Hepatocyte (in vitro differentiated cells): ENCODE data around the gene SBF2. TPM values are rescaled to one million over a fixed set of nuclear protein-coding genes. Genes with fewer than 3 reads are reported as not detected.
A peak's percentile ranks its signal among the peaks of the same experiment; 100 is the strongest.

ENCODE experiments used
- DNase-seq: peaks from one replicate; pipeline ENCODE4 v3.0.0-alpha.2; 2016; ENCODE audit warnings: low spot score
- H2AFZ ChIP-seq: fragments of 200-600 bp; sonication (generic); 2 replicates; pipeline ENCODE4 v1.6.0; 2016; ENCODE audit warnings: antibody characterized with exemption, mild to moderate bottlenecking
- H3K27ac ChIP-seq: fragments of 200-600 bp; sonication (generic); 2 replicates; pipeline ENCODE4 v1.5.1; 2016; ENCODE audit warnings: mild to moderate bottlenecking
- H3K27me3 ChIP-seq: fragments of 200-600 bp; sonication (generic); 2 replicates; pipeline ENCODE4 v1.6.1; 2016
- H3K36me3 ChIP-seq: fragments of 200-600 bp; sonication (generic); replicated peaks from 2 replicates; pipeline ENCODE4 v1.5.1; 2016; ENCODE audit warnings: low read depth; ENCODE audit not compliant: insufficient read depth
- H3K4me1 ChIP-seq: fragments of 200-600 bp; sonication (generic); 2 replicates; pipeline ENCODE4 v1.5.1; 2016; ENCODE audit warnings: mild to moderate bottlenecking, moderate library complexity; ENCODE audit not compliant: insufficient read depth
- H3K4me2 ChIP-seq: fragments of 200-600 bp; sonication (generic); 2 replicates; pipeline ENCODE4 v1.6.0; 2016
- H3K4me3 ChIP-seq: fragments of 200-600 bp; sonication (generic); 2 replicates; pipeline ENCODE4 v1.5.1; 2016; ENCODE audit warnings: mild to moderate bottlenecking
- H3K79me2 ChIP-seq: fragments of 200-600 bp; sonication (generic); 2 replicates; pipeline ENCODE4 v1.6.0; 2017; ENCODE audit warnings: mild to moderate bottlenecking
- H3K9me2 ChIP-seq: fragments of 200-600 bp; sonication (generic); replicated peaks from 2 replicates; pipeline ENCODE4 v1.6.0; 2017; ENCODE audit warnings: mild to moderate bottlenecking; ENCODE audit not compliant: insufficient read depth
- H3K9me3 ChIP-seq: fragments of 200-600 bp; sonication (generic); 2 replicates; pipeline ENCODE4 v1.5.1; 2016; ENCODE audit warnings: low read depth, mild to moderate bottlenecking
- H4K20me1 ChIP-seq: fragments of 200-600 bp; sonication (generic); 2 replicates; pipeline ENCODE4 v1.6.0; 2016; ENCODE audit warnings: mild to moderate bottlenecking; ENCODE audit not compliant: insufficient read depth, poor library complexity, severe bottlenecking
- EZH2 ChIP-seq: fragments of 200-600 bp; sonication (generic); IDR thresholded peaks from 2 replicates; pipeline ENCODE4 v1.6.1; 2016; ENCODE audit warnings: antibody characterized with exemption, mild to moderate bottlenecking, borderline replicate concordance
- EZH2phosphoT487 ChIP-seq: fragments of 200-600 bp; sonication (generic); IDR thresholded peaks from one replicate; pipeline ENCODE4 v1.6.1; 2018; ENCODE audit warnings: antibody characterized with exemption, mild to moderate bottlenecking, low read depth, moderate library complexity; ENCODE audit not compliant: unreplicated experiment, severe bottlenecking
- WGBS: methylation state at CpG from one replicate; pipeline ENCODE4 v1.1.6; 2016; ENCODE audit warnings: low lambda C conversion rate; ENCODE audit errors: missing lambda C conversion rate; 5-methylcytosine and 5-hydroxymethylcytosine counted together
- polyA plus RNA-seq: library from polyadenylated mRNA; unstranded; fragments of >200 nt; fragmentation: Nextera tagmentation; extraction: Ambion mirVana; gene quantifications from 2 replicates; pipeline ENCODE4 v1.2.1, GENCODE V29; 2016
- total RNA-seq: library from RNA; depleted of rRNA; stranded (reverse); fragments of >200 nt; gene quantifications from 2 replicates; pipeline ENCODE4 v1.2.3, GENCODE V29; 2014
- TF ChIP-seq, protein P1 (sequence below): fragments of 200-600 bp; sonication (generic); IDR thresholded peaks from 2 replicates; pipeline ENCODE4 v1.5.1; 2016; ENCODE audit warnings: antibody characterized with exemption, mild to moderate bottlenecking; ENCODE audit not compliant: poor library complexity

The SBF2 gene
- total and polyA plus RNA-seq, 2 experiments from 2014 or later, result 25.7 to 83.2 TPM

DNA sequence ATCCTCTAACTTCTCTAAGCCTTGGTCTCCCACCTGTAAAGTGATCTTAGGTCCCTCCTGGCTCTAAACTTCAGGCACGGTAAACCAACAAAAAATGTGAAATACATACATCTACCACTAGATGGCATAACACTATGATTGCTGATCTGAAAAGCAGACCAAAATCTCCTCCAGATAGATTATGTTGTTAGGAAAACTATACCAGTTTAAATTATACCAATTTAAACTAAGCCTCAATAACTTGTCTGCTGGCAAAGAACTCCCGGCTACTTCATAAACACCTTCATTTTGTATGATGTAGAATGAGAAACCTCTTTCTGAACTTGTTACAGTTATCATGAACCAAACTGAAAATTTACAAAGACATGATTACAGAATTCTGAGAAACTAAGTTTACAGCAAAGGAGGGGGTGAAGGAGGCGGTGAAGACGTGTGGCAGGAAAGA, 85.9 kb downstream of the SBF2 start:
- Histone ChIP-seq H3K4me3 (no peak overlapping the region), H3K27me3 (no peaks in the 10 kb centered on the region), H3K27ac (no peak overlapping the region), H3K36me3 (no peaks in the 10 kb centered on the region), H3K4me2 (no peak overlapping the region), H3K9me2 (no peaks in the 10 kb centered on the region), H3K9me3 (peaks cover 7% of the 10 kb centered on the region), H3K79me2 (peaks cover 46% of the 10 kb centered on the region), H4K20me1 (no peaks in the 10 kb centered on the region), H3K4me1 (no peaks in the 10 kb centered on the region), H2AFZ (no peak overlapping the region)
- peak; percentile 47 for DNase-seq
- TF ChIP-seq, protein P1, sequence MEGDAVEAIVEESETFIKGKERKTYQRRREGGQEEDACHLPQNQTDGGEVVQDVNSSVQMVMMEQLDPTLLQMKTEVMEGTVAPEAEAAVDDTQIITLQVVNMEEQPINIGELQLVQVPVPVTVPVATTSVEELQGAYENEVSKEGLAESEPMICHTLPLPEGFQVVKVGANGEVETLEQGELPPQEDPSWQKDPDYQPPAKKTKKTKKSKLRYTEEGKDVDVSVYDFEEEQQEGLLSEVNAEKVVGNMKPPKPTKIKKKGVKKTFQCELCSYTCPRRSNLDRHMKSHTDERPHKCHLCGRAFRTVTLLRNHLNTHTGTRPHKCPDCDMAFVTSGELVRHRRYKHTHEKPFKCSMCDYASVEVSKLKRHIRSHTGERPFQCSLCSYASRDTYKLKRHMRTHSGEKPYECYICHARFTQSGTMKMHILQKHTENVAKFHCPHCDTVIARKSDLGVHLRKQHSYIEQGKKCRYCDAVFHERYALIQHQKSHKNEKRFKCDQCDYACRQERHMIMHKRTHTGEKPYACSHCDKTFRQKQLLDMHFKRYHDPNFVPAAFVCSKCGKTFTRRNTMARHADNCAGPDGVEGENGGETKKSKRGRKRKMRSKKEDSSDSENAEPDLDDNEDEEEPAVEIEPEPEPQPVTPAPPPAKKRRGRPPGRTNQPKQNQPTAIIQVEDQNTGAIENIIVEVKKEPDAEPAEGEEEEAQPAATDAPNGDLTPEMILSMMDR, result peak; percentile 69
- TF ChIP-seq EZH2 (no peak), EZH2phosphoT487 (no peak)
- WGBS, result 10% methylated on average over 4 of the region's 4 CpGs

DNA sequence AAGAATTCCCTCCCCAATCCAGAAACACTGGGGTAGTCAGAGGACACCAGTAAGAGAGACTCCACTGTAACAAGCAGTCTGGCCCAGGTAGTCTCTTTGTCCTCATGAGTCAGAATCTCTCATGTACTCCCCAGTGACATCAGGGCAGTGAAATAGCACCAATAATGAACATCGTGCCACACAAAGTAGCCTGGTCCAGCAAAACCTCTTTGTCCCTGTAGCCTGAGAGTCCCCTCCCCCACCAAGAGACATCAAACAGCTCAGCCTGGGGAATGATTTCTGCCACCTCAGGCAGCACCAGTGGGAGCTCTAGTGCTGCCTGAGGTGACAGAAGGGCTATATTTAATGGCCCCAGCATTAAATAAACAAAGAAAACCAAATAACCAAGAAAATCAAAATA, 88.1 kb downstream of the SBF2 start:
- Histone ChIP-seq H3K36me3 (no peaks in the 10 kb centered on the region), H3K4me3 (no peak overlapping the region), H3K79me2 (peaks cover 62% of the 10 kb centered on the region), H3K4me1 (no peaks in the 10 kb centered on the region), H3K9me3 (peaks cover 7% of the 10 kb centered on the region), H4K20me1 (no peaks in the 10 kb centered on the region), H3K27me3 (no peaks in the 10 kb centered on the region), H3K4me2 (no peak overlapping the region), H3K9me2 (no peaks in the 10 kb centered on the region), H3K27ac (no peak overlapping the region), H2AFZ (no peak overlapping the region)
- no peak for TF ChIP-seq EZH2phosphoT487
- TF ChIP-seq, protein P1, result no peak
- TF ChIP-seq EZH2, result no peak
- no peak for DNase-seq
- 44% methylated on average over 1 of the region's 1 CpG for WGBS

DNA sequence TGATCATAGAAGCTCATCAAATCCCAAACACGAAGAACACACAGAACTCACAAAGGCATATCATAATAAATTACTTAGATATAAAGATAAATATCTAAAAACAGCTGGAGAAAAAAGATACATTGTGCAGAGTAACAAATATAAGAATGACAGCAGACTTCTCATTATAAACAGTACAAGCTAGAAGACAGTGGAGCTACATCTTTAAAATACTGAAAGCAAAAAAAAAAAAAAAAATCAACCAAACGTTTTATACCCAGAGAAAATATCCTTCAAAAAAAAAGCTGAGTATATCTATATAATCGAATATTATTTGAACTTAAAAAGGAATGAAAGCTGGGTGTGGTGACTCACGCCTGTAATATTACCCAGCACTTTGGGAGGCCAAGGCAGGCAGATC, 90.0 kb downstream of the SBF2 start:
- Histone ChIP-seq H3K27me3 (no peaks in the 10 kb centered on the region), H3K4me3 (no peak overlapping the region), H3K4me2 (no peak overlapping the region), H3K36me3 (no peaks in the 10 kb centered on the region), H3K79me2 (peaks cover 76% of the 10 kb centered on the region), H4K20me1 (no peaks in the 10 kb centered on the region), H3K9me3 (peaks cover 7% of the 10 kb centered on the region), H2AFZ (no peak overlapping the region), H3K9me2 (no peaks in the 10 kb centered on the region), H3K4me1 (no peaks in the 10 kb centered on the region), H3K27ac (no peak overlapping the region)
- TF ChIP-seq, protein P1, result no peak
- TF ChIP-seq EZH2, result no peak
- TF ChIP-seq EZH2phosphoT487, result no peak
- no peak for DNase-seq
- 94% methylated on average over 4 of the region's 4 CpGs for WGBS

DNA sequence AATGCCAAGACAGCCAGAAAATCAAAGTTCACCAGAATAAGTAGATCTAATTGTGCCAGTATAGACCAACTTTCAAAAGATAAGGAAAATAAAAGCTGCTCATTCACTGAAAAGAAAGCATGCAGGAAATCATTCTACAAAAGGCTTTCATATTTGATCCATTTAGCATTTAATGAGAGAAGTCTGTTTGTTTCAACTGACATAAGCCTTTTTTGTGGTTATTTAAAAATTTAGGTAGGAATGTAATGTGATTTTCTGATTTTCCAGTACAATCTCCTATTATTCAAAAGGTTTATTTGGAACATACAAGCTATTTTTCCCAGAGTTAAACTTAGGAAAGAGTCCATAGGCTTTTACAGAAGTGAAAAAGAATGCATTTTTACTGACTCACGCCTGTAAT, 92.7 kb downstream of the SBF2 start:
- H3K4me3 ChIP-seq, result no peak overlapping the region
- H3K4me1 ChIP-seq, result no peaks in the 10 kb centered on the region
- H3K27me3 ChIP-seq, result no peaks in the 10 kb centered on the region
- H2AFZ ChIP-seq, result no peak overlapping the region
- DNase-seq, result no peak
- H3K27ac ChIP-seq, result no peak overlapping the region
- TF ChIP-seq, protein P1, result no peak
- TF ChIP-seq EZH2phosphoT487, result no peak
- TF ChIP-seq EZH2, result no peak
- no peak overlapping the region for H3K4me2 ChIP-seq
- H3K79me2 ChIP-seq, result peaks cover 90% of the 10 kb centered on the region
- H3K36me3 ChIP-seq, result no peaks in the 10 kb centered on the region
- no peaks in the 10 kb centered on the region for H4K20me1 ChIP-seq
- no peaks in the 10 kb centered on the region for H3K9me2 ChIP-seq
- peaks cover 7% of the 10 kb centered on the region for H3K9me3 ChIP-seq
- 71% methylated on average over 1 of the region's 1 CpG for WGBS
